ENCODE results near the gene IFNE. TPM values are rescaled to one million over a fixed set of nuclear protein-coding genes. Genes with fewer than 3 reads are reported as not detected.

Gene IFNE
- total RNA-seq, 4 donors from 2014 or later, result 0.67 to 2.1 (median 1.3) TPM

DNA sequence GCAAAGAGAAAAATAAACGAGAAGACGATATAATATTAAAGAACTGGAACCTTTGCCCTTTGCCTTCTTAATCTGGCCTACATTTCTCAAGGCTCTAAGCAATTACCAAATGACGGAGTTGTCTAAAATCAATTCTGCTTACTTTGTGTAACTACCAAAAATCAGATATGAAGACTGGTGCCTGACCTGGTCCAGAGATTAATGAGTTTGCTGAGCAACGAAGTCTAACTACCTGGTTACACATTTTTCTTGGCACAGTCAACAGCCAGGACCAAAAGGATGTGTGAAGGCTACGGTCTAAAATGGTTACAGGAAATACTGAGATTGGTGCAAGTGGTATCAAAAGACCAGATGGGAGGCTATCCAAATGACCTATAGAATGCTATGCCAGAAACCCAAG is 17.8 kb upstream of the IFNE start:
- no peaks in the 10 kb centered on the region for H3K36me3 ChIP-seq
- TF ChIP-seq, protein P1, sequence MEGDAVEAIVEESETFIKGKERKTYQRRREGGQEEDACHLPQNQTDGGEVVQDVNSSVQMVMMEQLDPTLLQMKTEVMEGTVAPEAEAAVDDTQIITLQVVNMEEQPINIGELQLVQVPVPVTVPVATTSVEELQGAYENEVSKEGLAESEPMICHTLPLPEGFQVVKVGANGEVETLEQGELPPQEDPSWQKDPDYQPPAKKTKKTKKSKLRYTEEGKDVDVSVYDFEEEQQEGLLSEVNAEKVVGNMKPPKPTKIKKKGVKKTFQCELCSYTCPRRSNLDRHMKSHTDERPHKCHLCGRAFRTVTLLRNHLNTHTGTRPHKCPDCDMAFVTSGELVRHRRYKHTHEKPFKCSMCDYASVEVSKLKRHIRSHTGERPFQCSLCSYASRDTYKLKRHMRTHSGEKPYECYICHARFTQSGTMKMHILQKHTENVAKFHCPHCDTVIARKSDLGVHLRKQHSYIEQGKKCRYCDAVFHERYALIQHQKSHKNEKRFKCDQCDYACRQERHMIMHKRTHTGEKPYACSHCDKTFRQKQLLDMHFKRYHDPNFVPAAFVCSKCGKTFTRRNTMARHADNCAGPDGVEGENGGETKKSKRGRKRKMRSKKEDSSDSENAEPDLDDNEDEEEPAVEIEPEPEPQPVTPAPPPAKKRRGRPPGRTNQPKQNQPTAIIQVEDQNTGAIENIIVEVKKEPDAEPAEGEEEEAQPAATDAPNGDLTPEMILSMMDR (IDR thresholded peaks at IDR 0.05), result no peak
- TF ChIP-seq POLR2A (IDR thresholded peaks at IDR 0.05), result no peak
- H3K4me1 ChIP-seq, result no peaks in the 10 kb centered on the region
- no peak for DNase-seq
- WGBS, 2 donors, result 77 to 84% methylated on average over 5 of the region's 5 CpGs
- H3K27me3 ChIP-seq, result no peaks in the 10 kb centered on the region
- H3K27ac ChIP-seq, result no peak overlapping the region
- no peak overlapping the region for H3K4me3 ChIP-seq (replicated peaks in 1 of 3)
- intact Hi-C loops (cut with DNase I), result no loop called here
- H3K9me3 ChIP-seq, result no peaks in the 10 kb centered on the region

DNA sequence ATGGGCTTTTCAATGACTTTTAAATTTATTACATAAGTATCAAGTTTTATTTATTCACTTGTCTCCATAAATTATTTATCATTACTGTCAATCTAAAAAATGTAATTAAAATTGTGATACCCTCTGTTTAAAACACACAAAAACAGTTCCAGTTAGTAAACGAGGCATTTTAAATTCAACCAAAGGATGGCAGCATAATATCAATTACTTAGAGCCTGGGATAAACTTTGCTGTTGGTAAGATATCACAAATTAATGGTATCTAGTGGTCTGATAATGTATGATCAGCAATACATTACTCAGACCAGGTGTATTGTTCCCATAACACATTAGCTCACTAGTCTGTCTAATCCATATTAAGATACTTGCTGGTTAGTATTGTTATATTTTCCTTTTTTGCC is 9.6 kb upstream of the IFNE start:
- H3K36me3 ChIP-seq, result no peaks in the 10 kb centered on the region
- no peak overlapping the region for H3K4me3 ChIP-seq (replicated peaks in 1 of 3)
- H3K27me3 ChIP-seq, result no peaks in the 10 kb centered on the region
- TF ChIP-seq, protein P1 (IDR thresholded peaks at IDR 0.05), result peak in 3 of 6 experiments; percentile 20 to 28 (median 25)
- TF ChIP-seq POLR2A (IDR thresholded peaks at IDR 0.05), result no peak
- DNase-seq, result no peak
- H3K9me3 ChIP-seq, result no peaks in the 10 kb centered on the region
- H3K27ac ChIP-seq, result no peak overlapping the region
- 42 to 57% methylated on average over 1 of the region's 1 CpG for WGBS, 2 donors
- H3K4me1 ChIP-seq, result no peaks in the 10 kb centered on the region
- intact Hi-C loops (cut with DNase I), result no loop called here

DNA sequence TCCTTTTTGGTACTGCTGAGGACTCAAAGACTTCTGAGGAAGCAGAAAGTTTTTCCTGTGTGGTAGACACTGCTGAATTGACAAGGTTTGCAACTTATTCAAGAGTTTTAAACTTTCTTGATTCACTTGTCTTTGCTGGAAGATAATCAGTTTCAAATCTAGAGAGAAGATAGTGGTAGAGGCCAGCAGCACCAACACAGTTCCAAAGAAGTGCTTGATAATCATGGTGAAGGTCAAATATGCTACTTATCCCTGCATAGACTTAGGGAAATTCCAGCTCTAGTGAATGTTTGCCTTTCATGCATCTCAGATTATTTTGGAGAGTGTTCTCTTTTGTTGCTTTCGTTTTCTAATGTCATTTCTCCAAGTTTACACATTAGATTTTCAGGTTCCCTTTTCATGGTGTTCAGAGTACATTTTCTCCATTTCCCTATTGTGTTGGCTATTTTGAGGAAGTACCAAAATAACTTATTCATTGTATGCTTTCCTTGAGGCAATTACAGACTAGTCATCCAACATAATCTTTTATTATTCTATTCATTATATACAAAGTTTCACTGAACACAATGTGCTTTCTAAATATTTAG is 550 bp downstream of the IFNE start:
- no peak for DNase-seq

DNA sequence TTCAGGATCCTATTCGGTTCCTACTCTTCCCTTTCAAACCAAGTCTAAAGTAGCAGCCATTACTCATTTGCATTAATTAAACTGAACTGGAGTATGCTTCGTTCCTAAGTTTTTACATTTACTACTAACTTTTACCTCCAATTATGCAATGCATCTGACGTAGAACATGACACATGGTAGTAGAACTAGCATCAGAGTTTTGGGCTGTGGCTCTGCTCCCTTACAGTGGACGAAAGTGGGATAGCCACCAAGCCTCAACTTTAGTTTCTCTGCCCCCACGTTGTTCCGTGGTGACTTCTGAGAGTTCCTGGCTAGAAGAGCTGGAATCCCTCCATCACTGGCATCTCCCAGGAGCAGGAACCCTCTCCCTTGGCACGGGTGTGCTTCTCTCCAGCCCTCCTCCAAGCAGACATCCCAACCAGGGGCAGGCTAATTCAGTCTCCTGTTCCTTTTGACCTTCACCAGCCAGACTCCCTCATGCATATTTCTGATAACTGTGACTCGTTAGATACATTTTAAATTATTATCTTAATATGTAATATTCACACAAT is 2.9 kb downstream of the IFNE start:
- no peak for TF ChIP-seq POLR2A (IDR thresholded peaks at IDR 0.05)
- TF ChIP-seq, protein P1 (IDR thresholded peaks at IDR 0.05), result no peak
- no peaks in the 10 kb centered on the region for H3K27me3 ChIP-seq
- H3K4me1 ChIP-seq, result no peaks in the 10 kb centered on the region
- H3K4me3 ChIP-seq (replicated peaks in 1 of 3), result no peak overlapping the region
- no peak overlapping the region for H3K27ac ChIP-seq
- no peaks in the 10 kb centered on the region for H3K9me3 ChIP-seq
- WGBS, 2 donors, result 87 to 89% methylated on average over 8 of the region's 8 CpGs
- intact Hi-C loops (cut with DNase I), result no loop called here
- no peak for DNase-seq
- no peaks in the 10 kb centered on the region for H3K36me3 ChIP-seq

More for the DNA sequence above, 550 bp downstream of the IFNE start:
- TF ChIP-seq, protein P1 (IDR thresholded peaks at IDR 0.05), result no peak
- TF ChIP-seq POLR2A (IDR thresholded peaks at IDR 0.05), result no peak
- Histone ChIP-seq H3K27me3 (no peaks in the 10 kb centered on the region), H3K27ac (no peak overlapping the region), H3K9me3 (no peaks in the 10 kb centered on the region), H3K4me3 (replicated peaks in 1 of 3) (no peak overlapping the region), H3K36me3 (no peaks in the 10 kb centered on the region), H3K4me1 (no peaks in the 10 kb centered on the region)
- intact Hi-C loops (cut with DNase I), result no loop called here
- WGBS, 2 donors, result 47 to 56% methylated on average over 1 of the region's 1 CpG

DNA sequence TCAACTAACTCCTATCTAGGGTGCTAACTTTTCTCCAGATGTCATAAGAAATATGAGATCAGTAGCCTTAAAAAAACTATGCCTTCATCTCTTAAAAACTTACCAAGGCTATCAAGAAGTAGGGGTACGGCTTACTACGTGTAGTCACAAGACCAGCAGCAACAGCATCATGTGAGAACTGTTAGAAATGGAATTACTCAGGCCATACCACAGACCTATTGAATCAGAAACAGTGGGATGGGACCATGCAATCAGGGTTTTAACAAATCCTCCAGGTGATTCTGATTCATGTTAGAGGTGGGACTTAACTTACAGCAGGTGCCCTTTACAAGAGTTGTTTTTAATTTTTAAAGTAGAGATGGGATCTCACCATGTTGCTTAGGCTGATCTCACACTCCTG is 4.6 kb downstream of the IFNE start:
- Histone ChIP-seq H3K9me3 (no peaks in the 10 kb centered on the region), H3K27me3 (no peaks in the 10 kb centered on the region), H3K27ac (no peak overlapping the region), H3K4me1 (no peaks in the 10 kb centered on the region), H3K4me3 (replicated peaks in 1 of 3) (no peak overlapping the region), H3K36me3 (no peaks in the 10 kb centered on the region)
- WGBS, 2 donors, result 86 to 96% methylated on average over 2 of the region's 2 CpGs
- intact Hi-C loops (cut with DNase I), result no loop called here
- TF ChIP-seq POLR2A (IDR thresholded peaks at IDR 0.05), result no peak
- TF ChIP-seq, protein P1 (IDR thresholded peaks at IDR 0.05), result no peak
- DNase-seq, result no peak
